WTC11 (cell line): ENCODE results near the gene GABRA4. TPM values are rescaled to one million over a fixed set of nuclear protein-coding genes. Genes with fewer than 3 reads are reported as not detected.

ENCODE experiments used
- ATAC-seq: fragments of 200-7000 bp; cut with Tn5 transposase; 2 replicates; pipeline ENCODE4 v1.10.0; 2021; ENCODE audit warnings: mild to moderate bottlenecking, moderate library complexity
- CTCF ChIA-PET: fragments of 300-600 bp; sonication (Branson Sonifier 250); formaldehyde crosslinking; loops from one replicate; lab custom pipeline; 2021; ENCODE audit warnings: antibody characterized with exemption; lab: Charles Lee
- POLR2A ChIA-PET: fragments of 350-600 bp; sonication (Branson Sonifier 250); formaldehyde crosslinking; loops from one replicate; lab custom pipeline; 2021; ENCODE audit warnings: antibody characterized with exemption; lab: Charles Lee
- DNase-seq: peaks from one replicate; pipeline ENCODE4 v3.0.0; 2021; ENCODE audit warnings: low spot score
- H3K27ac Mint-ChIP-seq: 2 replicates; pipeline ENCODE4 v1.8.0; 2021; ENCODE audit warnings: mixed read lengths
- H3K27me3 Mint-ChIP-seq: 2 replicates; pipeline ENCODE4 v1.8.0; 2021; ENCODE audit warnings: low read depth, mild to moderate bottlenecking, moderate library complexity, mixed read lengths
- H3K36me3 Mint-ChIP-seq: 2 replicates; pipeline ENCODE4 v1.8.0; 2021; ENCODE audit warnings: mixed read lengths
- H3K4me1 Mint-ChIP-seq: 2 replicates; pipeline ENCODE4 v1.8.0; 2022; ENCODE audit warnings: mixed read lengths
- H3K4me3 Mint-ChIP-seq: 2 replicates; pipeline ENCODE4 v1.8.0; 2021; ENCODE audit warnings: mild to moderate bottlenecking, moderate library complexity, mixed read lengths
- H3K9me3 Mint-ChIP-seq: 2 replicates; pipeline ENCODE4 v1.8.0; 2021; ENCODE audit warnings: mixed read lengths
- CBFB ChIP-seq: sonication (generic); formaldehyde crosslinking; IDR thresholded peaks from 2 replicates; pipeline ENCODE4 v1.8.1; 2022; ENCODE audit warnings: mild to moderate bottlenecking, low read depth, missing genetic modification reagents
- CREB1 ChIP-seq: sonication (generic); formaldehyde crosslinking; IDR thresholded peaks from 2 replicates; pipeline ENCODE4 v1.8.0; 2023; ENCODE audit warnings: mild to moderate bottlenecking, missing genetic modification reagents
- EMX1 ChIP-seq: fragments of 250-450 bp; sonication (Bioruptor Pico); IDR thresholded peaks from 2 replicates; pipeline ENCODE4 v1.8.0; 2021; ENCODE audit warnings: mild to moderate bottlenecking
- ETV6 ChIP-seq: sonication (generic); formaldehyde crosslinking; IDR thresholded peaks from 2 replicates; pipeline ENCODE4 v1.8.1; 2022; ENCODE audit warnings: mild to moderate bottlenecking, missing genetic modification reagents
- FOXK1 ChIP-seq: sonication (generic); formaldehyde crosslinking; IDR thresholded peaks from 2 replicates; pipeline ENCODE4 v1.8.0; 2022; ENCODE audit warnings: mild to moderate bottlenecking, moderate library complexity, missing genetic modification reagents
- GABPB1 ChIP-seq: sonication (generic); formaldehyde crosslinking; IDR thresholded peaks from 2 replicates; pipeline ENCODE4 v1.8.1; 2023; ENCODE audit warnings: mild to moderate bottlenecking, missing genetic modification reagents
- IRF2 ChIP-seq: sonication (generic); formaldehyde crosslinking; IDR thresholded peaks from 2 replicates; pipeline ENCODE4 v1.8.0; 2022; ENCODE audit warnings: low read depth, missing genetic modification reagents, borderline replicate concordance
- MYBL2 ChIP-seq: sonication (generic); formaldehyde crosslinking; IDR thresholded peaks from 2 replicates; pipeline ENCODE4 v1.8.1; 2023; ENCODE audit warnings: mild to moderate bottlenecking, moderate library complexity, missing genetic modification reagents
- NR3C1 ChIP-seq: sonication (generic); formaldehyde crosslinking; conservative IDR thresholded peaks from 2 replicates; pipeline ENCODE4 v1.8.1; 2023; ENCODE audit warnings: low read depth, mild to moderate bottlenecking, missing genetic modification reagents
- RELA ChIP-seq: sonication (generic); formaldehyde crosslinking; IDR thresholded peaks from 2 replicates; pipeline ENCODE4 v1.8.1; 2022; ENCODE audit warnings: missing genetic modification reagents, mild to moderate bottlenecking, borderline replicate concordance
- SP1 ChIP-seq: sonication (generic); formaldehyde crosslinking; conservative IDR thresholded peaks from 2 replicates; pipeline ENCODE4 v1.8.1; 2022; ENCODE audit warnings: missing genetic modification reagents
- TCF7 ChIP-seq: sonication (generic); formaldehyde crosslinking; IDR thresholded peaks from 2 replicates; pipeline ENCODE4 v1.8.0; 2022; ENCODE audit warnings: mild to moderate bottlenecking, low read depth, missing genetic modification reagents, moderate library complexity
- TP53 ChIP-seq: sonication (generic); formaldehyde crosslinking; IDR thresholded peaks from 2 replicates; pipeline ENCODE4 v1.8.1; 2023; ENCODE audit warnings: mild to moderate bottlenecking, missing genetic modification reagents
- ZBTB21 ChIP-seq: sonication (generic); formaldehyde crosslinking; IDR thresholded peaks from 2 replicates; pipeline ENCODE4 v1.8.1; 2023; ENCODE audit warnings: mild to moderate bottlenecking, missing genetic modification reagents, borderline replicate concordance
- ZNF121 ChIP-seq: sonication (generic); formaldehyde crosslinking; IDR thresholded peaks from 2 replicates; pipeline ENCODE4 v1.8.0; 2023; ENCODE audit warnings: missing genetic modification reagents
- ZNF138 ChIP-seq: sonication (generic); formaldehyde crosslinking; conservative IDR thresholded peaks from 2 replicates; pipeline ENCODE4 v1.8.1; 2022; ENCODE audit warnings: mild to moderate bottlenecking, moderate library complexity, missing genetic modification reagents
- ZNF219 ChIP-seq: sonication (generic); formaldehyde crosslinking; IDR thresholded peaks from 2 replicates; pipeline ENCODE4 v1.8.0; 2023; ENCODE audit warnings: missing genetic modification reagents, mild to moderate bottlenecking, borderline replicate concordance
- ZNF232 ChIP-seq: sonication (generic); formaldehyde crosslinking; IDR thresholded peaks from 2 replicates; pipeline ENCODE4 v1.8.0; 2022; ENCODE audit warnings: mild to moderate bottlenecking, missing genetic modification reagents
- total RNA-seq: library from RNA; stranded (reverse); gene quantifications from 3 replicates; pipeline ENCODE4 v1.2.3, GENCODE V29; 2021
- TF ChIP-seq, protein P1 (sequence below): sonication (generic); formaldehyde crosslinking; IDR thresholded peaks from 2 replicates; pipeline ENCODE4 v1.8.0; 2022; ENCODE audit warnings: mild to moderate bottlenecking, missing genetic modification reagents
- TF ChIP-seq, protein P2 (sequence below): sonication (generic); formaldehyde crosslinking; conservative IDR thresholded peaks from 2 replicates; pipeline ENCODE4 v1.8.1; 2023; ENCODE audit warnings: mild to moderate bottlenecking, low read depth, missing genetic modification reagents, moderate library complexity
- TF ChIP-seq, protein P3 (sequence below): sonication (generic); formaldehyde crosslinking; IDR thresholded peaks from 2 replicates; pipeline ENCODE4 v1.8.1; 2022; ENCODE audit warnings: mild to moderate bottlenecking, moderate library complexity, missing genetic modification reagents
- TF ChIP-seq, protein P4 (sequence below): sonication (generic); formaldehyde crosslinking; IDR thresholded peaks from 2 replicates; pipeline ENCODE4 v1.8.1; 2023; ENCODE audit warnings: mild to moderate bottlenecking, missing genetic modification reagents
- TF ChIP-seq, protein P5 (sequence below): sonication (generic); formaldehyde crosslinking; IDR thresholded peaks from 2 replicates; pipeline ENCODE4 v1.8.1; 2023; ENCODE audit warnings: mild to moderate bottlenecking, missing genetic modification reagents, moderate library complexity
- TF ChIP-seq, protein P6 (sequence below): sonication (generic); formaldehyde crosslinking; IDR thresholded peaks from 2 replicates; pipeline ENCODE4 v1.8.0; 2023; ENCODE audit warnings: missing genetic modification reagents, mild to moderate bottlenecking, borderline replicate concordance

Gene GABRA4
- total RNA-seq, 1 experiment from 2014 or later = 0.20 TPM

DNA sequence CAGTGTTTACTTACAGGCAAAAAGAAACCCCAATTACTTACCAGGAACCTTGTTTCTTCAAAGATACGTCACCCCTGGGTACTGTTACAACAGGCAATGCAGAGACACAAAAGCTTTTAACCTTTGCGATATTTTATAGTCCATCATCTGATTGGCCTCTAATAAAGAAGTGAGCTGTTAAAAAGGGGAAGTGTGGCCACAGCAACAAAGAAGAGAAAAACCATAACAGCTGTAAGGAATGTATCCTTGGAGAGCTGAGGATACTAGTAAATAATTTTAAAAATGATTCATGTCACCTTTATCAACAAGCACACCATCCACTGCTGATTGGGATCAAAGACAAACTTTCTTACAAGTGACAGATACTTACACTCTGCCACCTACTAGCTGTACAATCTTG is 14.1 kb downstream of the GABRA4 start:
- no peaks in the 10 kb centered on the region for H3K36me3 Mint-ChIP-seq
- POLR2A ChIA-PET = no interaction called here
- DNase-seq (no peak), ATAC-seq (no peak)
- no peak overlapping the region for H3K27ac Mint-ChIP-seq
- no peaks in the 10 kb centered on the region for H3K9me3 Mint-ChIP-seq
- H3K27me3 Mint-ChIP-seq = no peaks in the 10 kb centered on the region
- TF ChIP-seq ETV6 (CRISPR knock-in tag) = no peak
- TF ChIP-seq, protein P1, sequence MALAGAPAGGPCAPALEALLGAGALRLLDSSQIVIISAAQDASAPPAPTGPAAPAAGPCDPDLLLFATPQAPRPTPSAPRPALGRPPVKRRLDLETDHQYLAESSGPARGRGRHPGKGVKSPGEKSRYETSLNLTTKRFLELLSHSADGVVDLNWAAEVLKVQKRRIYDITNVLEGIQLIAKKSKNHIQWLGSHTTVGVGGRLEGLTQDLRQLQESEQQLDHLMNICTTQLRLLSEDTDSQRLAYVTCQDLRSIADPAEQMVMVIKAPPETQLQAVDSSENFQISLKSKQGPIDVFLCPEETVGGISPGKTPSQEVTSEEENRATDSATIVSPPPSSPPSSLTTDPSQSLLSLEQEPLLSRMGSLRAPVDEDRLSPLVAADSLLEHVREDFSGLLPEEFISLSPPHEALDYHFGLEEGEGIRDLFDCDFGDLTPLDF (CRISPR knock-in tag) = no peak
- TF ChIP-seq ZNF138 (CRISPR knock-in tag) = no peak
- TF ChIP-seq, protein P2, sequence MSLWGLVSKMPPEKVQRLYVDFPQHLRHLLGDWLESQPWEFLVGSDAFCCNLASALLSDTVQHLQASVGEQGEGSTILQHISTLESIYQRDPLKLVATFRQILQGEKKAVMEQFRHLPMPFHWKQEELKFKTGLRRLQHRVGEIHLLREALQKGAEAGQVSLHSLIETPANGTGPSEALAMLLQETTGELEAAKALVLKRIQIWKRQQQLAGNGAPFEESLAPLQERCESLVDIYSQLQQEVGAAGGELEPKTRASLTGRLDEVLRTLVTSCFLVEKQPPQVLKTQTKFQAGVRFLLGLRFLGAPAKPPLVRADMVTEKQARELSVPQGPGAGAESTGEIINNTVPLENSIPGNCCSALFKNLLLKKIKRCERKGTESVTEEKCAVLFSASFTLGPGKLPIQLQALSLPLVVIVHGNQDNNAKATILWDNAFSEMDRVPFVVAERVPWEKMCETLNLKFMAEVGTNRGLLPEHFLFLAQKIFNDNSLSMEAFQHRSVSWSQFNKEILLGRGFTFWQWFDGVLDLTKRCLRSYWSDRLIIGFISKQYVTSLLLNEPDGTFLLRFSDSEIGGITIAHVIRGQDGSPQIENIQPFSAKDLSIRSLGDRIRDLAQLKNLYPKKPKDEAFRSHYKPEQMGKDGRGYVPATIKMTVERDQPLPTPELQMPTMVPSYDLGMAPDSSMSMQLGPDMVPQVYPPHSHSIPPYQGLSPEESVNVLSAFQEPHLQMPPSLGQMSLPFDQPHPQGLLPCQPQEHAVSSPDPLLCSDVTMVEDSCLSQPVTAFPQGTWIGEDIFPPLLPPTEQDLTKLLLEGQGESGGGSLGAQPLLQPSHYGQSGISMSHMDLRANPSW (CRISPR knock-in tag) = no peak
- TF ChIP-seq, protein P3, sequence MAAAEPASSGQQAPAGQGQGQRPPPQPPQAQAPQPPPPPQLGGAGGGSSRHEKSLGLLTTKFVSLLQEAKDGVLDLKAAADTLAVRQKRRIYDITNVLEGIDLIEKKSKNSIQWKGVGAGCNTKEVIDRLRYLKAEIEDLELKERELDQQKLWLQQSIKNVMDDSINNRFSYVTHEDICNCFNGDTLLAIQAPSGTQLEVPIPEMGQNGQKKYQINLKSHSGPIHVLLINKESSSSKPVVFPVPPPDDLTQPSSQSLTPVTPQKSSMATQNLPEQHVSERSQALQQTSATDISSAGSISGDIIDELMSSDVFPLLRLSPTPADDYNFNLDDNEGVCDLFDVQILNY = no peak
- no peak for TF ChIP-seq IRF2 (CRISPR knock-in tag)
- TF ChIP-seq, protein P4, sequence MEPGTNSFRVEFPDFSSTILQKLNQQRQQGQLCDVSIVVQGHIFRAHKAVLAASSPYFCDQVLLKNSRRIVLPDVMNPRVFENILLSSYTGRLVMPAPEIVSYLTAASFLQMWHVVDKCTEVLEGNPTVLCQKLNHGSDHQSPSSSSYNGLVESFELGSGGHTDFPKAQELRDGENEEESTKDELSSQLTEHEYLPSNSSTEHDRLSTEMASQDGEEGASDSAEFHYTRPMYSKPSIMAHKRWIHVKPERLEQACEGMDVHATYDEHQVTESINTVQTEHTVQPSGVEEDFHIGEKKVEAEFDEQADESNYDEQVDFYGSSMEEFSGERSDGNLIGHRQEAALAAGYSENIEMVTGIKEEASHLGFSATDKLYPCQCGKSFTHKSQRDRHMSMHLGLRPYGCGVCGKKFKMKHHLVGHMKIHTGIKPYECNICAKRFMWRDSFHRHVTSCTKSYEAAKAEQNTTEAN (CRISPR knock-in tag) = no peak
- TF ChIP-seq, protein P5, sequence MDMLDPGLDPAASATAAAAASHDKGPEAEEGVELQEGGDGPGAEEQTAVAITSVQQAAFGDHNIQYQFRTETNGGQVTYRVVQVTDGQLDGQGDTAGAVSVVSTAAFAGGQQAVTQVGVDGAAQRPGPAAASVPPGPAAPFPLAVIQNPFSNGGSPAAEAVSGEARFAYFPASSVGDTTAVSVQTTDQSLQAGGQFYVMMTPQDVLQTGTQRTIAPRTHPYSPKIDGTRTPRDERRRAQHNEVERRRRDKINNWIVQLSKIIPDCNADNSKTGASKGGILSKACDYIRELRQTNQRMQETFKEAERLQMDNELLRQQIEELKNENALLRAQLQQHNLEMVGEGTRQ (CRISPR knock-in tag) = no peak
- TF ChIP-seq, all 79 proteins: peak for 0
- Mint-ChIP-seq H3K4me1 (peaks cover 12% of the 10 kb centered on the region), H3K4me3 (no peak overlapping the region)
- CTCF ChIA-PET = interaction anchor here (1.6 kb wide), 1 partner anchor 143 kb away, joined by 4 read pairs; no protein-coding TSS in a partner anchor

DNA sequence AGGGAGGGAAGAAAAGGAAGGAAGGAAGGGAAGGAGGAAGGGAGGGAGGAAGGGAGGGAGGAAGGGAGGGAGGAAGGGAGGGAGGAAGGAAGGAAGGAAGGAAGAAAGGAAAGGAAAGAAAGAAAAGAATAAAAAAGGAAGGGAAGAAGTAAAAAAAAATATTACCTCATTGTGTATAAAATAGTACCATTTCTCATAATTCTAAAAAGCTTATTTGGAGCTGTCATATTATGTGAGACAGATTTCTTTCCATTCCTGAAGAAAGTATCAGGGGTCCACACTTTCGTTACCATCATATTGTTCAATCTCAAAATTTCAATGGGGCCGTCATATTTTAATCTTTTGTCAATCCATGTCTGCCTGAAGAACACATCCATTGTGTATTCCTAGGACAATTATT is 16.1 kb downstream of the GABRA4 start:
- no peak overlapping the region for H3K27ac Mint-ChIP-seq
- ATAC-seq = no peak
- no peaks in the 10 kb centered on the region for H3K9me3 Mint-ChIP-seq
- peaks cover 12% of the 10 kb centered on the region for H3K4me1 Mint-ChIP-seq
- no peaks in the 10 kb centered on the region for H3K27me3 Mint-ChIP-seq
- H3K4me3 Mint-ChIP-seq = no peak overlapping the region
- ChIA-PET CTCF (no interaction called here), POLR2A (no interaction called here)
- DNase-seq = no peak
- TF ChIP-seq SP1 (CRISPR knock-in tag) (no peak), CBFB (CRISPR knock-in tag) (no peak), ZNF232 (CRISPR knock-in tag) (no peak), NR3C1 (CRISPR knock-in tag) (no peak), EMX1 (CRISPR knock-in tag) (no peak), RELA (no peak), MYBL2 (CRISPR knock-in tag) (no peak), FOXK1 (CRISPR knock-in tag) (no peak), CREB1 (CRISPR knock-in tag) (no peak), ZNF219 (no peak), TCF7 (CRISPR knock-in tag) (no peak), ZNF121 (CRISPR knock-in tag) (no peak), ZNF138 (CRISPR knock-in tag) (no peak), ZBTB21 (CRISPR knock-in tag) (no peak), TP53 (no peak), GABPB1 (no peak)
- TF ChIP-seq, protein P1 (CRISPR knock-in tag) = no peak
- TF ChIP-seq, protein P6, sequence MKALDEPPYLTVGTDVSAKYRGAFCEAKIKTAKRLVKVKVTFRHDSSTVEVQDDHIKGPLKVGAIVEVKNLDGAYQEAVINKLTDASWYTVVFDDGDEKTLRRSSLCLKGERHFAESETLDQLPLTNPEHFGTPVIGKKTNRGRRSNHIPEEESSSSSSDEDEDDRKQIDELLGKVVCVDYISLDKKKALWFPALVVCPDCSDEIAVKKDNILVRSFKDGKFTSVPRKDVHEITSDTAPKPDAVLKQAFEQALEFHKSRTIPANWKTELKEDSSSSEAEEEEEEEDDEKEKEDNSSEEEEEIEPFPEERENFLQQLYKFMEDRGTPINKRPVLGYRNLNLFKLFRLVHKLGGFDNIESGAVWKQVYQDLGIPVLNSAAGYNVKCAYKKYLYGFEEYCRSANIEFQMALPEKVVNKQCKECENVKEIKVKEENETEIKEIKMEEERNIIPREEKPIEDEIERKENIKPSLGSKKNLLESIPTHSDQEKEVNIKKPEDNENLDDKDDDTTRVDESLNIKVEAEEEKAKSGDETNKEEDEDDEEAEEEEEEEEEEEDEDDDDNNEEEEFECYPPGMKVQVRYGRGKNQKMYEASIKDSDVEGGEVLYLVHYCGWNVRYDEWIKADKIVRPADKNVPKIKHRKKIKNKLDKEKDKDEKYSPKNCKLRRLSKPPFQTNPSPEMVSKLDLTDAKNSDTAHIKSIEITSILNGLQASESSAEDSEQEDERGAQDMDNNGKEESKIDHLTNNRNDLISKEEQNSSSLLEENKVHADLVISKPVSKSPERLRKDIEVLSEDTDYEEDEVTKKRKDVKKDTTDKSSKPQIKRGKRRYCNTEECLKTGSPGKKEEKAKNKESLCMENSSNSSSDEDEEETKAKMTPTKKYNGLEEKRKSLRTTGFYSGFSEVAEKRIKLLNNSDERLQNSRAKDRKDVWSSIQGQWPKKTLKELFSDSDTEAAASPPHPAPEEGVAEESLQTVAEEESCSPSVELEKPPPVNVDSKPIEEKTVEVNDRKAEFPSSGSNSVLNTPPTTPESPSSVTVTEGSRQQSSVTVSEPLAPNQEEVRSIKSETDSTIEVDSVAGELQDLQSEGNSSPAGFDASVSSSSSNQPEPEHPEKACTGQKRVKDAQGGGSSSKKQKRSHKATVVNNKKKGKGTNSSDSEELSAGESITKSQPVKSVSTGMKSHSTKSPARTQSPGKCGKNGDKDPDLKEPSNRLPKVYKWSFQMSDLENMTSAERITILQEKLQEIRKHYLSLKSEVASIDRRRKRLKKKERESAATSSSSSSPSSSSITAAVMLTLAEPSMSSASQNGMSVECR = no peak
- no peaks in the 10 kb centered on the region for H3K36me3 Mint-ChIP-seq
